Chondrocyte (in vitro differentiated cells): ENCODE results near the gene C6orf163. TPM values are rescaled to one million over a fixed set of nuclear protein-coding genes. Genes with fewer than 3 reads are reported as not detected.

Experiments used
- DNase-seq: peaks from one replicate; pipeline ENCODE4 v3.0.0; 2021; ENCODE audit warnings: mixed read lengths, low spot score
- H3K27ac Mint-ChIP-seq: one replicate; pipeline ENCODE4 v1.8.0; 2021; ENCODE audit warnings: mild to moderate bottlenecking, moderate library complexity, mixed read lengths; ENCODE audit not compliant: unreplicated experiment
- H3K27me3 Mint-ChIP-seq: 2 replicates; pipeline ENCODE4 v1.8.0; 2021; ENCODE audit warnings: low read depth, mixed read lengths
- H3K36me3 Mint-ChIP-seq: 2 replicates; pipeline ENCODE4 v1.8.0; 2021; ENCODE audit warnings: low read depth, mixed read lengths
- H3K4me1 Mint-ChIP-seq: 2 replicates; pipeline ENCODE4 v1.8.0; 2021; ENCODE audit warnings: low read depth, mild to moderate bottlenecking, mixed read lengths
- H3K4me3 Mint-ChIP-seq: one replicate; pipeline ENCODE4 v1.8.0; 2021; ENCODE audit warnings: mild to moderate bottlenecking, moderate library complexity, mixed read lengths; ENCODE audit not compliant: unreplicated experiment
- H3K9me3 Mint-ChIP-seq: 2 replicates; pipeline ENCODE4 v1.8.0; 2021; ENCODE audit warnings: low read depth, mixed read lengths
- CTCF ChIP-seq: fragments of 200-600 bp; sonication (generic); IDR thresholded peaks from 2 replicates; pipeline ENCODE4 v1.5.0; 2021; ENCODE audit warnings: antibody characterized with exemption, mild to moderate bottlenecking, moderate library complexity
- total RNA-seq: library from RNA; stranded (reverse); gene quantifications from 3 replicates; pipeline ENCODE4 v1.2.1, GENCODE V29; 2021

The C6orf163 gene
- total RNA-seq, 1 donor from 2014 or later = 1.2 TPM

GRCh38 chr6:87395431-87395830 is 50.8 kb downstream of the C6orf163 start:
- no peak overlapping the region for H3K27ac Mint-ChIP-seq
- DNase-seq = no peak
- no peaks in the 10 kb centered on the region for H3K4me1 Mint-ChIP-seq

GRCh38 chr6:87396595-87397392 is 52.2 kb downstream of the C6orf163 start:
- DNase-seq = no peak
- Mint-ChIP-seq H3K27ac (no peak overlapping the region), H3K9me3 (no peaks in the 10 kb centered on the region), H3K4me3 (no peak overlapping the region), H3K4me1 (no peaks in the 10 kb centered on the region), H3K27me3 (no peaks in the 10 kb centered on the region), H3K36me3 (no peaks in the 10 kb centered on the region)
- TF ChIP-seq CTCF = no peak

More at GRCh38 chr6:87395431-87395830, 50.8 kb downstream of the C6orf163 start:
- TF ChIP-seq CTCF = no peak
- H3K27me3 Mint-ChIP-seq = no peaks in the 10 kb centered on the region
- no peaks in the 10 kb centered on the region for H3K36me3 Mint-ChIP-seq
- H3K9me3 Mint-ChIP-seq = no peaks in the 10 kb centered on the region
- H3K4me3 Mint-ChIP-seq = no peak overlapping the region

DNA sequence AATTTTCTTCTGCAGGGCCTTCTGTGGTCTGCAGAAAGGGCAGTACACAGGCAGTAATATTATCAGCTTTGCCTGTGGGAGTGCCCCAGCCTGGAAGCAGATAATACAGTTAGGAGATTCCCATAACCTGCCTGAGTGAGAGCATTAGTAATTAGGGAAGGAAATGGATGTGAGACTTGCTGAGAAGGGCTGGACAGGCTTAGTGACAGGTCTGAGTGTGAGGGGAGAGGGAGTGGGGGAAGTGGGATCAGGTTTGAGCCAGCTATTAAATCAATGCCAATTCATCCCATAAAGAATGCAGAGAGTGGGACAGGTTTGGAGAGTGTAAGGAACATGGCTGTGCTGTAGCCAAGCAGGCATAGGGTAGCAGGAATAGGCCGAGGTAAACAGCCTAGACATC is 53.0 kb downstream of the C6orf163 start:
- no peaks in the 10 kb centered on the region for H3K4me1 Mint-ChIP-seq
- H3K9me3 Mint-ChIP-seq = no peaks in the 10 kb centered on the region
- no peaks in the 10 kb centered on the region for H3K27me3 Mint-ChIP-seq
- H3K27ac Mint-ChIP-seq = no peak overlapping the region
- H3K4me3 Mint-ChIP-seq = no peak overlapping the region
- TF ChIP-seq CTCF = no peak
- no peak for DNase-seq
- H3K36me3 Mint-ChIP-seq = no peaks in the 10 kb centered on the region

GRCh38 chr6:87401832-87402231 is 57.2 kb downstream of the C6orf163 start:
- Mint-ChIP-seq H3K4me1 (no peaks in the 10 kb centered on the region), H3K9me3 (no peaks in the 10 kb centered on the region), H3K4me3 (no peak overlapping the region), H3K27ac (no peak overlapping the region), H3K27me3 (peaks cover 1% of the 10 kb centered on the region), H3K36me3 (no peaks in the 10 kb centered on the region)
- TF ChIP-seq CTCF = no peak
- DNase-seq = no peak

DNA sequence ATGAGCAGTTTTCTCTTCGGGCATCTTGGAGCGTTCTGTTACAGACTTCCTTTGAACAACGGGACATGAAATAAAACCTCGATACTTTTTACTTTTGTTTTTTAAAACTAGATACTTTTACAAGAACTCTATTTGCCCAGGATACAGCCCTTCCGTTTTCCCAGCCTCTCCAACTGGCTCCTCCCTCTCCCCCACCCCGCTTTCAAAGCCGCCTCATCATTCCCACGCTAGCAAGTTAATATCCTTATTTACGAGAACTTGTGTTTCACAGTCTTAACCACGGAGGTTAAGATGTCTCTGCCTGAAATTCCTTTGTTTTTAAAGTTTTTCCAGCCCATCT is 62.9 kb downstream of the C6orf163 start:
- H3K27ac Mint-ChIP-seq = peak overlapping the region; percentile 87
- no peak for DNase-seq
- no peak for TF ChIP-seq CTCF
- peaks cover 3% of the 10 kb centered on the region for H3K36me3 Mint-ChIP-seq
- no peaks in the 10 kb centered on the region for H3K9me3 Mint-ChIP-seq
- H3K27me3 Mint-ChIP-seq = peaks cover 12% of the 10 kb centered on the region
- peaks cover 10% of the 10 kb centered on the region for H3K4me1 Mint-ChIP-seq
- H3K4me3 Mint-ChIP-seq = peak overlapping the region; percentile 93
